K562 (cell line): ENCODE measurements around the gene REX1BD. TPM values are rescaled to one million over a fixed set of nuclear protein-coding genes. Genes with fewer than 3 reads are reported as not detected.

Source experiments
- E2F8 ChIP-seq: fragments of 450-650 bp; IDR thresholded peaks from 2 replicates; pipeline ENCODE4 v1.7.1; 2018; ENCODE audit warnings: mild to moderate bottlenecking, low read depth; ENCODE audit not compliant: partially characterized antibody
- EGR1 ChIP-seq: fragments of 450-650 bp; conservative IDR thresholded peaks from 2 replicates; pipeline ENCODE4 v1.6.1; 2017; ENCODE audit warnings: mild to moderate bottlenecking
- EP300 ChIP-seq: IDR thresholded peaks from 2 replicates; pipeline ENCODE4 v1.6.1; 2012; ENCODE audit warnings: low read length, improper control_type of control experiment
- ETS1 ChIP-seq: conservative IDR thresholded peaks from 2 replicates; pipeline ENCODE4 v1.6.1; 2011; ENCODE audit warnings: low read depth, mild to moderate bottlenecking, low read length; ENCODE audit not compliant: control insufficient read depth
- FOXO4 ChIP-seq: fragments of 450-650 bp; formaldehyde crosslinking; IDR thresholded peaks from 2 replicates; pipeline ENCODE4 v1.4.0; 2020; ENCODE audit warnings: mild to moderate bottlenecking, moderate library complexity
- KAT7 ChIP-seq: sonication (generic); formaldehyde crosslinking; IDR thresholded peaks from 2 replicates; pipeline ENCODE4 v1.8.0; 2022; ENCODE audit warnings: missing genetic modification reagents, mild to moderate bottlenecking, borderline replicate concordance
- MITF ChIP-seq: IDR thresholded peaks from 2 replicates; pipeline ENCODE4 v1.6.1; 2014; ENCODE audit warnings: antibody characterized with exemption
- MYBL2 ChIP-seq, 2 experiments: fragments of 450-650 bp in 1 of 2; sonication (generic) in 1 of 2; formaldehyde crosslinking in 1 of 2; IDR thresholded peaks; 2 replicates each; pipeline versions ENCODE4 v1.6.1 to v1.8.1; 2017 to 2022; ENCODE audit warnings: borderline replicate concordance in 1 of 2, inconsistent platforms in 1 of 2, low read depth in 1 of 2, mild to moderate bottlenecking in 1 of 2, missing genetic modification reagents in 1 of 2, moderate library complexity in 1 of 2
- NCOA4 ChIP-seq: fragments of 450-650 bp; IDR thresholded peaks from 2 replicates; pipeline ENCODE4 v1.6.1; 2018; ENCODE audit warnings: mild to moderate bottlenecking; ENCODE audit not compliant: partially characterized antibody
- NFXL1 ChIP-seq: fragments of 450-650 bp; formaldehyde crosslinking; IDR thresholded peaks from 2 replicates; pipeline ENCODE4 v1.4.0; 2021; ENCODE audit warnings: mild to moderate bottlenecking
- RFX1 ChIP-seq: fragments of 450-650 bp; IDR thresholded peaks from 2 replicates; pipeline ENCODE4 v1.6.1; 2016; ENCODE audit warnings: mild to moderate bottlenecking, moderate library complexity
- SPI1 ChIP-seq: IDR thresholded peaks from 2 replicates; pipeline ENCODE4 v1.6.1; 2011; ENCODE audit warnings: low read depth, low read length, control low read depth, borderline replicate concordance
- STAT6 ChIP-seq: sonication (generic); formaldehyde crosslinking; IDR thresholded peaks from 2 replicates; pipeline ENCODE4 v1.8.1; 2023; ENCODE audit warnings: mild to moderate bottlenecking, missing genetic modification reagents
- SUPT5H ChIP-seq: fragments of 450-650 bp; IDR thresholded peaks from 2 replicates; pipeline ENCODE4 v1.6.1; 2016
- XRCC3 ChIP-seq: fragments of 450-650 bp; IDR thresholded peaks from 2 replicates; pipeline ENCODE4 v1.6.1; 2017; ENCODE audit warnings: mild to moderate bottlenecking, moderate library complexity
- ZNF232 ChIP-seq: sonication (generic); formaldehyde crosslinking; IDR thresholded peaks from 2 replicates; pipeline ENCODE4 v1.8.0; 2022; ENCODE audit warnings: mild to moderate bottlenecking, missing genetic modification reagents
- ZNF274 ChIP-seq: IDR thresholded peaks from 2 replicates; pipeline ENCODE4 v1.6.1; 2011; ENCODE audit warnings: low read depth, mild to moderate bottlenecking, low read length, moderate library complexity, borderline replicate concordance
- ZNF76 ChIP-seq: fragments of 250-450 bp; sonication (Bioruptor Pico); IDR thresholded peaks from 2 replicates; pipeline ENCODE4 v1.4.0; 2020; ENCODE audit warnings: mild to moderate bottlenecking, moderate library complexity, borderline replicate concordance
- polyA plus RNA-seq, 8 experiments: library from polyadenylated mRNA; depleted of rRNA in 4 of 8; stranded (reverse) in 5 of 8; unstranded in 3 of 8; fragments of >200 nt; fragmentation: Nextera tagmentation in 2 of 8; fragmentation: Illumina TruSeq in 1 of 8; extraction: Ambion mirVana in 2 of 8; extraction: Trizol in 1 of 8; gene quantifications; 2 replicates each; pipeline versions ENCODE4 v1.2.1 to v1.2.3, GENCODE V29; 2011 to 2014; ENCODE audit warnings: inconsistent platforms in 1 of 8, missing spikeins in 1 of 8
- total RNA-seq, 7 experiments: library from RNA; depleted of rRNA in 6 of 7; stranded (reverse); fragments of >200 nt in 6 of 7; fragmentation: Illumina TruSeq in 2 of 7; extraction: Trizol in 2 of 7; gene quantifications; 2 replicates each; pipeline versions ENCODE4 v1.2.1 to v1.2.3, GENCODE V29; 2011 to 2021; ENCODE audit warnings: low replicate concordance in 1 of 7

The REX1BD gene
- total and polyA plus RNA-seq, 9 of the 15 experiments (the other 6 are each of a cell fraction or from before 2014, with no cell fraction given) = 1.9 to 136 (median 13.8) TPM

GRCh38 chr19:18543814-18544475 is 44.7 kb upstream of the REX1BD start (continued):
- TF ChIP-seq RFX1 (peak; percentile 57; the same call in 1 of the 2 replicates), NCOA4 (no peak), MITF (peak; percentile 41; the same call in 1 of the 2 replicates), KAT7 (CRISPR knock-in tag) (peak; percentile 13; the same call in 1 of the 2 replicates), STAT6 (CRISPR knock-in tag) (no peak), ZNF76 (CRISPR knock-in tag) (no peak), FOXO4 (CRISPR knock-in tag) (no peak), SPI1 (peak; percentile 83), EP300 (peak; percentile 95), E2F8 (peak; percentile 68), NFXL1 (CRISPR knock-in tag) (no peak), ZNF232 (CRISPR knock-in tag) (no peak), ETS1 (peak; percentile 93), EGR1 (peak; percentile 37; the same call in 1 of the 2 replicates), MYBL2 (IDR thresholded peaks at IDR 0.05; ENCODE audit: low read depth) (no peak), MYBL2 (CRISPR knock-in tag; IDR thresholded peaks at IDR 0.05; ENCODE audit: borderline replicate concordance) (no peak), SUPT5H (peak; percentile 57; the same call in 1 of the 2 replicates), XRCC3 (no peak), ZNF274 (peak; percentile 61; the same call in 1 of the 2 replicates)
